HepG2 (cell line): ENCODE results near the gene ADAM15. TPM values are rescaled to one million over a fixed set of nuclear protein-coding genes. Genes with fewer than 3 reads are reported as not detected.

Experiments
- ATAC-seq: fragments of 200-7000 bp; cut with Tn5 transposase; 3 replicates; pipeline ENCODE4 v1.9.1; 2020; ENCODE audit warnings: mild to moderate bottlenecking, moderate library complexity
- BruUV-seq: library from RNA; stranded (reverse); fragments of 400-500 nt; replicated peaks from 2 replicates; lab custom pipeline; 2021; lab: Mats Ljungman, UMichigan
- CTCF ChIA-PET: fragments of 300-600 bp; formaldehyde crosslinking; extraction: SDS; loops from one replicate; lab custom pipeline; 2021; ENCODE audit warnings: low total read pairs, inconsistent platforms, low intra/inter-chr PET ratio; lab: Yijun Ruan, JAX
- POLR2A ChIA-PET: fragments of 350-600 bp; sonication (Branson Sonifier 250); formaldehyde crosslinking; loops from one replicate; lab custom pipeline; 2020; ENCODE audit warnings: antibody characterized with exemption, inconsistent platforms; lab: Yijun Ruan, JAX
- DNase-seq: peaks from one replicate; pipeline ENCODE4 v3.0.0-alpha.2; 2015; ENCODE audit warnings: low spot score
- FAIRE-seq: peaks from 3 replicates; lab custom pipeline; 2011; peaks lifted over from hg19 to GRCh38; lab: Jason Lieb, UNC
- H2AFZ ChIP-seq: one replicate; pipeline ENCODE4 v1.6.1; 2011; ENCODE audit warnings: low read length, inconsistent platforms
- H3K27ac ChIP-seq: fragments of 300-600 bp; 3 replicates; pipeline ENCODE4 v1.8.0; 2011; ENCODE audit warnings: mixed run types, mild to moderate bottlenecking, mixed read lengths, low read length, inconsistent platforms; ENCODE audit not compliant: insufficient read depth; ENCODE audit errors: extremely low read length
- H3K27me3 ChIP-seq, 2 experiments: fragments of 200-600 bp in 1 of 2; 2 replicates in 1 of 2; 3 replicates in 1 of 2; pipeline versions ENCODE4 v1.6.0 to v1.8.0; 2011; ENCODE audit warnings: low read length in 2 of 2, mild to moderate bottlenecking in 2 of 2, moderate library complexity in 2 of 2, inconsistent platforms in 1 of 2; ENCODE audit not compliant: insufficient read depth in 2 of 2, control insufficient read depth in 1 of 2
- H3K36me3 ChIP-seq, 2 experiments: fragments of 200-600 bp in 1 of 2; replicated peaks in 1 of 2; 2 replicates in 1 of 2; 3 replicates in 1 of 2; pipeline versions ENCODE4 v1.5.1 to v1.8.0; 2011; ENCODE audit warnings: low read length in 2 of 2, inconsistent platforms in 1 of 2; ENCODE audit not compliant: insufficient read depth in 2 of 2, control insufficient read depth in 1 of 2
- H3K4me1 ChIP-seq: 2 replicates; pipeline ENCODE4 v1.5.1; 2012; ENCODE audit warnings: low read length, inconsistent platforms; ENCODE audit not compliant: insufficient read depth
- H3K4me2 ChIP-seq: 2 replicates; pipeline ENCODE4 v1.6.0; 2011; ENCODE audit warnings: low read depth, low read length, inconsistent platforms
- H3K4me3 ChIP-seq, 3 experiments: fragments of 200-600 bp in 1 of 3; sonication (generic), shearing (Covaris generic) in 1 of 3; replicated peaks in 1 of 3; 2 replicates each; pipeline ENCODE4 v1.5.1; 2011 to 2016; ENCODE audit warnings: low read length in 3 of 3, inconsistent platforms in 2 of 3, low read depth in 2 of 3, mild to moderate bottlenecking in 2 of 3, control low read depth in 1 of 3, mixed read lengths in 1 of 3; ENCODE audit not compliant: insufficient read depth in 1 of 3
- H3K79me2 ChIP-seq: one replicate; pipeline ENCODE4 v1.6.1; 2011; ENCODE audit warnings: low read length, inconsistent platforms; ENCODE audit not compliant: insufficient read depth
- H3K9ac ChIP-seq: 2 replicates; pipeline ENCODE4 v1.6.0; 2011; ENCODE audit warnings: mild to moderate bottlenecking, low read depth, low read length, inconsistent platforms; ENCODE audit not compliant: insufficient read depth
- H3K9me3 ChIP-seq: 2 replicates; pipeline ENCODE4 v1.5.1; 2012; ENCODE audit warnings: mild to moderate bottlenecking, low read length
- H4K20me1 ChIP-seq: 2 replicates; pipeline ENCODE4 v1.6.0; 2011; ENCODE audit warnings: inconsistent platforms, mild to moderate bottlenecking, low read length, moderate library complexity; ENCODE audit not compliant: insufficient read depth
- CREM ChIP-seq, 2 experiments: sonication (generic) in 1 of 2; formaldehyde crosslinking in 1 of 2; IDR thresholded peaks; 2 replicates each; pipeline versions ENCODE4 v1.4.0 to v1.6.1; 2016 to 2020; ENCODE audit warnings: antibody characterized with exemption in 1 of 2, mild to moderate bottlenecking in 1 of 2, missing genetic modification reagents in 1 of 2
- DNMT3B ChIP-seq: conservative IDR thresholded peaks from 2 replicates; pipeline ENCODE4 v1.6.1; 2016; ENCODE audit warnings: missing biosample characterization, control low read depth
- KAT7 ChIP-seq: IDR thresholded peaks from 2 replicates; pipeline ENCODE4 v1.6.1; 2018; ENCODE audit warnings: borderline replicate concordance, missing compliant biosample characterization
- MEIS1 ChIP-seq: sonication (generic); formaldehyde crosslinking; IDR thresholded peaks from 2 replicates; pipeline ENCODE4 v1.9.0; 2021; ENCODE audit warnings: mild to moderate bottlenecking, missing genetic modification reagents, moderate library complexity, borderline replicate concordance
- MYC ChIP-seq: sonication (generic); formaldehyde crosslinking; IDR thresholded peaks from 2 replicates; pipeline ENCODE4 v1.9.0; 2021; ENCODE audit warnings: missing genetic modification reagents, borderline replicate concordance
- PHB2 ChIP-seq: fragments of 450-650 bp; IDR thresholded peaks from 2 replicates; pipeline ENCODE4 v1.6.1; 2018; ENCODE audit not compliant: partially characterized antibody
- RBFOX2 ChIP-seq: fragments of 200-400 bp; formaldehyde crosslinking; IDR thresholded peaks from 2 replicates; pipeline ENCODE4 v1.6.1; 2017; ENCODE audit warnings: low read depth, mild to moderate bottlenecking, low read length
- SALL1 ChIP-seq: sonication (generic); formaldehyde crosslinking; IDR thresholded peaks from 2 replicates; pipeline ENCODE4 v1.8.0; 2022; ENCODE audit warnings: mild to moderate bottlenecking, missing genetic modification reagents
- SAP130 ChIP-seq: IDR thresholded peaks from 2 replicates; pipeline ENCODE4 v1.6.1; 2016; ENCODE audit warnings: low read depth
- SMAD3 ChIP-seq: sonication (generic); formaldehyde crosslinking; IDR thresholded peaks from 2 replicates; pipeline ENCODE4 v1.4.0; 2020; ENCODE audit warnings: missing genetic modification reagents
- ZBTB7A ChIP-seq: sonication (generic); formaldehyde crosslinking; IDR thresholded peaks from 2 replicates; pipeline ENCODE4 v1.8.0; 2022; ENCODE audit warnings: mild to moderate bottlenecking, missing genetic modification reagents
- ZEB1 ChIP-seq: IDR thresholded peaks from 2 replicates; pipeline ENCODE4 v1.6.1; 2012; ENCODE audit warnings: mild to moderate bottlenecking, low read depth, inconsistent platforms; ENCODE audit not compliant: insufficient replicate concordance
- ZFP36L1 ChIP-seq: sonication (generic); formaldehyde crosslinking; IDR thresholded peaks from 2 replicates; pipeline ENCODE4 v1.8.0; 2022; ENCODE audit warnings: mild to moderate bottlenecking, missing genetic modification reagents, moderate library complexity
- ZNF20 ChIP-seq: sonication (generic); formaldehyde crosslinking; IDR thresholded peaks from 2 replicates; pipeline ENCODE4 v1.4.0; 2020; ENCODE audit warnings: mild to moderate bottlenecking, moderate library complexity, missing genetic modification reagents
- ZNF235 ChIP-seq: sonication (generic); formaldehyde crosslinking; IDR thresholded peaks from 2 replicates; pipeline ENCODE4 v1.8.1; 2023; ENCODE audit warnings: mild to moderate bottlenecking, missing genetic modification reagents, borderline replicate concordance
- ZNF441 ChIP-seq: sonication (generic); formaldehyde crosslinking; IDR thresholded peaks from 2 replicates; pipeline ENCODE4 v1.7.0; 2021; ENCODE audit warnings: missing genetic modification reagents, borderline replicate concordance
- ZNF709 ChIP-seq: sonication (generic); formaldehyde crosslinking; IDR thresholded peaks from 2 replicates; pipeline ENCODE4 v1.5.0; 2020; ENCODE audit warnings: mild to moderate bottlenecking, missing genetic modification reagents
- ZNF879 ChIP-seq: sonication (generic); formaldehyde crosslinking; IDR thresholded peaks from 2 replicates; pipeline ENCODE4 v1.8.1; 2023; ENCODE audit warnings: missing genetic modification reagents
- WGBS: methylation state at CpG from one replicate; pipeline ENCODE4 v1.1.6; 2017; ENCODE audit warnings: low lambda C conversion rate; 5-methylcytosine and 5-hydroxymethylcytosine counted together
- in situ Hi-C: cut with HindIII; loops from 2 replicates; pipeline ENCODE4 v1.10.0; 2017; ENCODE audit warnings: low pct_unique_long_range_greater_than_20kb; ENCODE audit not compliant: extremely low pct_ligation_motif_present
- intact Hi-C: fragments of 100-400 bp; cut with micrococcal nuclease; formaldehyde crosslinking; loops from one replicate; pipeline ENCODE4 v1.10.0; 2022; ENCODE audit not compliant: unreplicated experiment
- polyA plus RNA-seq, 8 experiments: library from polyadenylated mRNA; depleted of rRNA in 3 of 8; stranded (reverse) in 7 of 8; unstranded in 1 of 8; fragments of >200 nt; fragmentation: Illumina TruSeq in 4 of 8; extraction: Trizol in 4 of 8; gene quantifications; 2 replicates each; pipeline versions ENCODE4 v1.2.1 to v1.2.3, GENCODE V29; 2011 to 2016; ENCODE audit warnings: low read depth in 4 of 8, missing spikeins in 1 of 8, mixed read lengths in 1 of 8; ENCODE audit not compliant: insufficient read depth in 1 of 8
- total RNA-seq, 5 experiments: library from RNA; depleted of rRNA; stranded (reverse); fragments of >200 nt; fragmentation: Illumina TruSeq; extraction: Trizol; gene quantifications; 2 replicates each; pipeline ENCODE4 v1.2.3, GENCODE V29; 2016; ENCODE audit warnings: low read depth in 1 of 5
- TF ChIP-seq, protein P1 (sequence below): sonication (generic); formaldehyde crosslinking; IDR thresholded peaks from 2 replicates; pipeline ENCODE4 v1.4.0; 2020; ENCODE audit warnings: missing genetic modification reagents
- TF ChIP-seq, protein P2 (sequence below): sonication (generic); formaldehyde crosslinking; IDR thresholded peaks from 2 replicates; pipeline ENCODE4 v1.4.0; 2020; ENCODE audit warnings: missing genetic modification reagents

Gene ADAM15
- total and polyA plus RNA-seq, 2 of the 13 experiments (the other 11 are each of a cell fraction or from before 2014, with no cell fraction given): 17.9 to 25.6 TPM

DNA sequence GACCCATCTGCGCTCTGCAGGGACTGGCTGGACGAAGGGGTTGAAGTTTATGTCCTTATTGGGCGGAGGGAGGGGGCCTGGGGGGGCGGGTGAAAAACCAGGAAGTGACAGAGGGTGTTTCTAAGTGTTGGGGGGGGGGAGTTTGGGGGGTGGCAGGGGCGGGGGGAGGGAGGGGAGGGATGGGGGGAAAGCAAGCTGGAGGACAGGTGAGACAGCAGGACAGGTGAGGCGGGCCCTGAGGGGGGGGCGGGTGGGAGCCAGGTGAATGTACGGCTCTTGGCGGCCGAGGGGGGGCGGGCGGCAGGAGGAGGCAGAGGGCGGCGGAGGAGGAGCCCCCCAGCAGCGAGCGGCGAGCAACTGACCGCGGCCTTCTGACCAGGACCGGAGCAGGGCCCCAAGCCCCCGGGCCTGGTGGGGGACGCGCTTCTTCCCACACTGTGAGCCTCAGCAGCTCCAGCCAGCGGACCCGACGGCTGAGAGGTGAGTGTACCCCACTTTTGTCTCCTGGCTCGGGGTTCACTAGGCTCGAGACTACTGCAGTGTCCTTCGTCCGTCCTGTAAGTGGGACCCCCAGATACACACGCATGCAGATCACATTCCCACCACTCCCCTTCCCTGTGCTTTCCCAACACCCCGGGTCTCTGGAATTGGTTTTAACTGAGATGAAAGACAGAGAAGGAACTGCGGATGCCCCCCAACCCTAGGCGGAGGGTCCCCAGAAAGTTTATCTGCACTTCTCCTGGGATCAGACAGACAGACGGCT is 48.5 kb upstream of the ADAM15 start, which contains the start of gene ZBTB7B:
TSS of gene ZBTB7B (plus strand) at position 339 of the 763 bp plus-strand sequence. CDS start 11,859 bp downstream, outside the sequence.
- WGBS: under 1% methylated on average over 19 of the region's 35 CpGs
- BruUV-seq: no TSS peak
- no peaks in the 10 kb centered on the region for H3K9me3 ChIP-seq
- peaks cover 33% of the 10 kb centered on the region for H3K79me2 ChIP-seq
- H4K20me1 ChIP-seq: peaks cover 4% of the 10 kb centered on the region; the same call in 1 of the 2 replicates
- in situ Hi-C loops: no loop called here
- FAIRE-seq (no peak), DNase-seq (no peak), ATAC-seq (no peak; the same call in 2 of the 3 replicates)
- H3K4me3 ChIP-seq: peak within 1 kb of the TSS; percentile 86 to 98 (median 98)
- peak within 1 kb of the TSS; percentile 97 for H3K27ac ChIP-seq
- peak within 1 kb of the TSS; percentile 100 for H3K4me2 ChIP-seq
- POLR2A ChIA-PET: interaction anchor here (0.7 to 6.7 kb wide), 8 partner anchors 11 to 443 kb away, joined by 3 to 90 read pairs (median 6); partner anchors contain the start of genes PMVK and SLC50A1
- no peak within 1 kb of the TSS for H2AFZ ChIP-seq
- CTCF ChIA-PET: interaction anchor here (1.8 to 6.8 kb wide), 2 partner anchors 15 to 81 kb away, joined by 4 to 54 read pairs; no protein-coding TSS in a partner anchor
- peaks cover 51% of the 10 kb centered on the region for H3K4me1 ChIP-seq
- H3K36me3 ChIP-seq: no peaks in the 10 kb centered on the region; a peak in 1 of 5 replicates
- intact Hi-C loops: loop anchor here (5.0 kb wide), 1 partner anchor 445 kb away; the partner anchor contains the start of gene UBE2Q1
- peak within 1 kb of the TSS; percentile 95 for H3K9ac ChIP-seq
- no peaks in the 10 kb centered on the region; a peak in 1 of 5 replicates for H3K27me3 ChIP-seq
- TF ChIP-seq ZBTB7A (CRISPR knock-in tag) (0 out of 2 replicates have a peak, but pooled peaks have one; percentile 21), RBFOX2 (peak; percentile 41; the same call in 1 of the 2 replicates), CREM (IDR thresholded peaks at IDR 0.05) (no peak), CREM (CRISPR knock-in tag; IDR thresholded peaks at IDR 0.05) (no peak), ZNF879 (0 out of 2 replicates have a peak, but pooled peaks have one; percentile 54), MYC (CRISPR knock-in tag) (0 out of 2 replicates have a peak, but pooled peaks have one; percentile 17), SAP130 (CRISPR knock-in tag) (0 out of 2 replicates have a peak, but pooled peaks have one; percentile 32), DNMT3B (CRISPR knock-in tag) (no peak), ZFP36L1 (CRISPR knock-in tag) (0 out of 2 replicates have a peak, but pooled peaks have one; percentile 17), ZNF441 (peak; percentile 56; the same call in 1 of the 2 replicates), KAT7 (0 out of 2 replicates have a peak, but pooled peaks have one; percentile 27), SALL1 (CRISPR knock-in tag) (peak; percentile 23; the same call in 1 of the 2 replicates), MEIS1 (CRISPR knock-in tag) (no peak), ZNF20 (no peak), ZNF235 (CRISPR knock-in tag) (peak; percentile 2; the same call in 1 of the 2 replicates), ZNF709 (CRISPR knock-in tag) (no peak), SMAD3 (0 out of 2 replicates have a peak, but pooled peaks have one; percentile 11), ZEB1 (peak; percentile 69), PHB2 (no peak)
- TF ChIP-seq, protein P1, sequence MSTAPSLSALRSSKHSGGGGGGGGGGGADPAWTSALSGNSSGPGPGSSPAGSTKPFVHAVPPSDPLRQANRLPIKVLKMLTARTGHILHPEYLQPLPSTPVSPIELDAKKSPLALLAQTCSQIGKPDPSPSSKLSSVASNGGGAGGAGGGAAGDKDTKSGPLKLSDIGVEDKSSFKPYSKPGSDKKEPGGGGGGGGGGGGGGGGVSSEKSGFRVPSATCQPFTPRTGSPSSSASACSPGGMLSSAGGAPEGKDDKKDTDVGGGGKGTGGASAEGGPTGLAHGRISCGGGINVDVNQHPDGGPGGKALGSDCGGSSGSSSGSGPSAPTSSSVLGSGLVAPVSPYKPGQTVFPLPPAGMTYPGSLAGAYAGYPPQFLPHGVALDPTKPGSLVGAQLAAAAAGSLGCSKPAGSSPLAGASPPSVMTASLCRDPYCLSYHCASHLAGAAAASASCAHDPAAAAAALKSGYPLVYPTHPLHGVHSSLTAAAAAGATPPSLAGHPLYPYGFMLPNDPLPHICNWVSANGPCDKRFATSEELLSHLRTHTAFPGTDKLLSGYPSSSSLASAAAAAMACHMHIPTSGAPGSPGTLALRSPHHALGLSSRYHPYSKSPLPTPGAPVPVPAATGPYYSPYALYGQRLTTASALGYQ (CRISPR knock-in tag): 0 out of 2 replicates have a peak, but pooled peaks have one; percentile 4
- TF ChIP-seq, protein P2, sequence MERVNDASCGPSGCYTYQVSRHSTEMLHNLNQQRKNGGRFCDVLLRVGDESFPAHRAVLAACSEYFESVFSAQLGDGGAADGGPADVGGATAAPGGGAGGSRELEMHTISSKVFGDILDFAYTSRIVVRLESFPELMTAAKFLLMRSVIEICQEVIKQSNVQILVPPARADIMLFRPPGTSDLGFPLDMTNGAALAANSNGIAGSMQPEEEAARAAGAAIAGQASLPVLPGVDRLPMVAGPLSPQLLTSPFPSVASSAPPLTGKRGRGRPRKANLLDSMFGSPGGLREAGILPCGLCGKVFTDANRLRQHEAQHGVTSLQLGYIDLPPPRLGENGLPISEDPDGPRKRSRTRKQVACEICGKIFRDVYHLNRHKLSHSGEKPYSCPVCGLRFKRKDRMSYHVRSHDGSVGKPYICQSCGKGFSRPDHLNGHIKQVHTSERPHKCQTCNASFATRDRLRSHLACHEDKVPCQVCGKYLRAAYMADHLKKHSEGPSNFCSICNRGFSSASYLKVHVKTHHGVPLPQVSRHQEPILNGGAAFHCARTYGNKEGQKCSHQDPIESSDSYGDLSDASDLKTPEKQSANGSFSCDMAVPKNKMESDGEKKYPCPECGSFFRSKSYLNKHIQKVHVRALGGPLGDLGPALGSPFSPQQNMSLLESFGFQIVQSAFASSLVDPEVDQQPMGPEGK (CRISPR knock-in tag): peak; percentile 83
